Esophagus (tissue), 2 donors: Measurements from ENCODE around the gene CENPS. TPM values are rescaled to one million over a fixed set of nuclear protein-coding genes. Genes with fewer than 3 reads are reported as not detected.

ENCODE experiments used
- H3K27ac ChIP-seq, 2 donors: one replicate each; pipeline ENCODE4 v1.5.1; 2013; ENCODE audit warnings: low read depth in 2 of 2, mild to moderate bottlenecking in 2 of 2, inconsistent platforms in 1 of 2, low read length in 1 of 2, moderate library complexity in 1 of 2
- H3K27me3 ChIP-seq, 2 donors: one replicate each; pipeline ENCODE4 v1.6.1; 2013; ENCODE audit warnings: low read length in 2 of 2, control low read depth in 1 of 2, mild to moderate bottlenecking in 1 of 2; ENCODE audit not compliant: insufficient read depth in 2 of 2, control insufficient read depth in 1 of 2
- H3K36me3 ChIP-seq, 2 donors: one replicate each; pipeline ENCODE4 v1.6.1; 2013; ENCODE audit warnings: low read length in 1 of 2; ENCODE audit not compliant: control insufficient read depth in 2 of 2, insufficient read depth in 2 of 2
- H3K4me1 ChIP-seq, 2 donors: one replicate each; pipeline ENCODE4 v1.6.1; 2013; ENCODE audit warnings: low read length in 1 of 2; ENCODE audit not compliant: control insufficient read depth in 2 of 2, insufficient read depth in 2 of 2
- H3K4me3 ChIP-seq, 2 donors: one replicate each; pipeline ENCODE4 v1.5.1; 2013; ENCODE audit warnings: low read length in 2 of 2, mild to moderate bottlenecking in 2 of 2, low read depth in 1 of 2, moderate library complexity in 1 of 2
- H3K9me3 ChIP-seq, 2 donors: one replicate each; pipeline ENCODE4 v1.6.1; 2013; ENCODE audit warnings: mild to moderate bottlenecking in 2 of 2, low read depth in 1 of 2, low read length in 1 of 2, moderate library complexity in 1 of 2; ENCODE audit not compliant: control insufficient read depth in 2 of 2, insufficient read depth in 1 of 2
- WGBS, 2 donors: extraction: QIAGEN DNeasy Blood & Tissue Kit; methylation state at CpG; one replicate each; pipeline ENCODE4 v1.1.7; 2013; 5-methylcytosine and 5-hydroxymethylcytosine counted together
- polyA plus RNA-seq, 2 donors: library from polyadenylated mRNA; stranded (reverse); fragments of 200-250 nt; gene quantifications; one replicate each; pipeline ENCODE4 v1.2.3, GENCODE V29; 2013
- donor health status: healthy with polysubstance abuse.
- donor health status: Bipolar disorder and iron deficiency.

Gene CENPS
- polyA plus RNA-seq = 10 to 100 TPM; 15.3 to 17.8 TPM

DNA sequence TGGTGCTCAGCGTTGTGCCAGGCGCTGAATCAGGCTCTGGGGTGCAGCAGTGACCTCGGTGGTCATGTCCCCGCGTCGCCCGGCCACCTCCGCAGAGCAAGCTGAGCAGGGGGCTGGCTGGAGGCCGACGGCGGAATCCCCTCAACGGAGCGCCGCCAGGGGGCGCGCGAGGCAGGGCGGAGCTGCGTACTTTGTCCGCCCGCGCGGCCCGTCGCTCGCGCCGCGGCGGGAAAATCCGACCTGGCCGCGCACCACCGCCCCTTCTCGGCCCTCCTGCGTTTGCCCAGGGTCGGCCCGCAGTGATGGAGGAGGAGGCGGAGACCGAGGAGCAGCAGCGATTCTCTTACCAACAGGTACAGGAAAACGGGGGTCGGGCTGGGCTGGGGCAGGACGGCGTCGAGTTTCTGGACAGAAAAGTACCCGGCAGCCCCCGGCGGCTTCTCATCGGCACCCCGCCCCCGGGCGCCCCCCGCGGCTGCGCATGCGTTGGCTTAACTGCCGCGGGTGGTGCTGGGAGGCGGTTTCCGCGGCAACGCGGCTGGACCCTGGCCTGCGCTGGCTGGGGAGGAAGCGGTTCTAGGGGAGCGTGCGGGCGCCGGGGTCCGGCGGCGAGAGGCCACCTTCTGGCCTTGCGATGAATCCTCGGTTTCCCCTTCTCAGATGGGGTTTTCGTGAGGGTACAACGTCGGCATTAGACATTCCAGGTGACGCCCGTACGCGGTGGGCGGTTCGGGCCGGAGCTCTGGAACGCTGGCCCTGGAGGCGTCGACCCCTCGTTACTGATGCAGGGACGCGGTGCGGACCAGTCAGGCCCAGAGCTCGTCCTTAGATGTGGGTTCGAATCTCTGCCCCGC, at the start of gene CENPS:
Gene CENPS, plus strand, starts transcription at position 218 of the 854 bp plus-strand sequence. Its CDS starts 85 bp downstream, at position 303.
- 0% methylated on average over 72 to 95 of the region's 95 CpGs for WGBS, 2 donors

DNA sequence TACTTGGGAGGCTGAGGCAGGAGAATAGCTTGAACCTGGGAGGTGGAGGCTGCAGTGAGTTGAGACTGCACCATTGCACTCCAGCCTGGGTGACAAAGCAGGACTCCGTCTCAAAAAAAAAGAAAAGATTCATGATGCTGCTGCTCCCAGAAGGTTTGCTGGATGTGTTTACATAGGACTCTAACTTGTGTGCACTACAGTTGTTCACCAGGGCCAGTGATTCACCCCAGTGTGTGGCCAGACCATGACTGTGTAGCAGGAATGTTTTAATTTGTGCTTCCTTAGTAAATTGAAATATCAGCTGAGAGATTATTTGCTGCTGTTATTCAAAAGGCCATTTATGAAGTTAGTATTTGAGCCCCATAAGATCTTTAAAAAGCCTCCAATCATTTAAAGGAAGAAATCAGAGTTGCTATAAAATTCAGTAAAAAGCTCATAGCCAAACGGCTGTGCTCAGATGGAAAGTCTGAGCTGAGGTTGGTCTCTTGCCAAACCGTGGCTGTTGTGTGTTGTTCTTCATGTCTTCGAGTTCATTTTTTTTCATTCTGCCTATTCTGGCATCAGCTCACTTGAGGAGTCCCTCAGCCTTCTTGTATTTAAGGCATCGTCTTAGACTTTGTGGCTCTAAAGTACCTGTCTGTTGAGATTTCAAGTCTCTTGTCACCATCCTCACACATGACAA, 49.5 kb upstream of the CENPS start:
- H3K4me3 ChIP-seq = no peak overlapping the region
- H3K4me1 ChIP-seq = peaks cover 0 to 7% of the 10 kb centered on the region in 2 donors
- H3K27me3 ChIP-seq = no peaks in the 10 kb centered on the region
- H3K27ac ChIP-seq = peak overlapping the region in 1 of 2 donors; percentile 62
- 46 to 62% methylated on average over 5 of the region's 5 CpGs for WGBS, 2 donors
- no peaks in the 10 kb centered on the region for H3K9me3 ChIP-seq
- H3K36me3 ChIP-seq = peaks cover 0 to 1% of the 10 kb centered on the region in 2 donors

More for the DNA sequence above, at the start of gene CENPS:
- Histone ChIP-seq H3K36me3 (no peaks in the 10 kb centered on the region), H3K27ac (peak within 1 kb of the TSS; percentile 4 to 60), H3K4me1 (peaks cover 0 to 2% of the 10 kb centered on the region in 2 donors), H3K9me3 (no peaks in the 10 kb centered on the region), H3K27me3 (no peaks in the 10 kb centered on the region), H3K4me3 (peak within 1 kb of the TSS; percentile 71 to 75)

DNA sequence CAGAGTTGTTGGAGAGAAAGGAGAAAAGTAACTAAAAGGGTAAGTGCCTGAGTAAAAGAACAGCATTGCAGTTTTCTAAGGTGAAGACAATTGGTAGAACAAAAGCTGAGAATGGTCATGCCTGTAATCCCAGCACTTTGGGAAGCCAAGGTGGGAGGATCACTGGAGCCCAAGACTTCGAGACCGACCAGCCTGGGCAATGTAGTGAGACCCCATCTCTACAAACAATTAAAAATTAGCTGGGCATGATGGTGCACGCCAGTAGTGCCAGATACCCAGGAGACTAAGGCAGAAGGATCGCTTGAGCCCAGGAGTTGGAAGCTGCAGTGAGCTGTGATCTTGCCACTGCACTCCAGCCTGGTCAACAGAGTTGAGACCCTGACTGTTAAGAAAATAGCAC, 46.6 kb upstream of the CENPS start:
- WGBS, 2 donors = 84 to 86% methylated on average over 4 of the region's 4 CpGs
- H3K4me1 ChIP-seq = peaks cover 0 to 5% of the 10 kb centered on the region in 2 donors
- no peaks in the 10 kb centered on the region for H3K27me3 ChIP-seq
- H3K36me3 ChIP-seq = peaks cover 0 to 1% of the 10 kb centered on the region in 2 donors
- H3K9me3 ChIP-seq = no peaks in the 10 kb centered on the region
- peak overlapping the region in 1 of 2 donors; percentile 37 for H3K27ac ChIP-seq
- H3K4me3 ChIP-seq = no peak overlapping the region

DNA sequence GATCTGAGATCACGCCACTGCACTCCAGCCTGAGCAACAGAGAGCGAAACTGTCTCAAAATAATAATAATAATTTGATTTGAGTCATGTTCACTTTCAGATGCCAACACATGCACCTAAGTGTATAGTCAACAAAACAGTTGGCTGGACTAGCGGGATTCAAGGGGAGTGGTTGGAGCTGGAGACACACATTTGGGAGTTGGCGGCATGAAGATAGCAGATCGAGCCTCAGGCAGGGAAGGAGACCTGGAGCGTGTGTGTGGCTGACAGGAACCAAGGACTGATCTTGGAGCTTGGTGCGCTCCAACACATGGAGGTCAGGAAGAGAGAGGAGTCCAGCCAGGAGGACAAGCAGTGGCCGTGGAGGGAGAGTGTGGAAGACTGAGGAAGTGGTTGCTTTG, 46.0 kb upstream of the CENPS start:
- Histone ChIP-seq H3K27ac (peak overlapping the region; percentile 47 to 69), H3K4me1 (peaks cover 0 to 5% of the 10 kb centered on the region in 2 donors), H3K36me3 (peaks cover 0 to 1% of the 10 kb centered on the region in 2 donors), H3K4me3 (no peak overlapping the region), H3K9me3 (no peaks in the 10 kb centered on the region), H3K27me3 (no peaks in the 10 kb centered on the region)
- 74 to 79% methylated on average over 8 of the region's 8 CpGs for WGBS, 2 donors

DNA sequence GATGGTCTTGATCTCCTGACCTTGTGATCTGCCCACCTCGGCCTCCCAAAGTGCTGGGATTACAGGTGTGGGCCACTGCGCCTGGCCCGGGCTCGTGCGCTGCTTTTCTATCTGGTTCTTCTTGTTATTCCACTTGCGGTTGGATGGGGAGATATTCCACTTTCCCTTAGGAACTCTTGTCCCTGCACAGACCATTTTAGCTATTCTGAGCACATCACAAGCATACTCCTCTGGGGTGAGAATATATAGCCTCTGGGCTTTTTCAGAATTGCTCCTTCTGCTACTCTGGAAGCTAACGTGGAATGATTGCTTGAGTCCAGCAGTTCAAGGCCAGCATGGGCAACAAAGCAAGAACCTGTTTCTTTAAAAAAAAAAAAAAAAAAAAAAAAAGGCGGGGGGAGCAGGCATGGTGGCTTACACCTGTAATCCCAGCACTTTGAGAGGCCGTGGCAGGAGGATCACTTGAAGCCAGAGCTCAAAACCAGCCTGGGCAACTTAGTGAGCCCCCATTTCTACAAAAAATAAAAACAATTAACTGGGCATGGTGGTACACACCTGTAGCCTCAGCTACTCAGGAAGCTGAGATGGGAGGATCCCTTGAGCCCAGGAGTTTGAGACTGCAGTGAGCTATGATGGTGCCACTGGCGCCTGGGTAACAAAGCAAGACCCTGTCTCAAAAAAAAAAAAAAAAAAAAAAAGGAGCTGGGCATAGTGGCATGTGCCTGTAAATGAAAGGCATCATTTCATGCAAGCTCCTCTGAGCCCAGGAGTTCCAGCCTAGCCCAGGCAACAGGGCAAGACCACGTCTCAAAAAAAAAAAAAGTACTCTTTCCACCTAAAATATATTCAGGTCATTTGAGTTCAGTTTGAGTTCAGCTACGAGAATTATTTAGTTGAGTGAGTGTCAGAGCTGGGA, 43.2 kb upstream of the CENPS start:
- H3K4me1 ChIP-seq = peaks cover 0 to 5% of the 10 kb centered on the region in 2 donors
- 46 to 57% methylated on average over 12 of the region's 12 CpGs for WGBS, 2 donors
- peak overlapping the region; percentile 87 to 93 for H3K27ac ChIP-seq
- H3K9me3 ChIP-seq = no peaks in the 10 kb centered on the region
- no peak overlapping the region for H3K4me3 ChIP-seq
- H3K36me3 ChIP-seq = peaks cover 0 to 1% of the 10 kb centered on the region in 2 donors
- H3K27me3 ChIP-seq = no peaks in the 10 kb centered on the region

DNA sequence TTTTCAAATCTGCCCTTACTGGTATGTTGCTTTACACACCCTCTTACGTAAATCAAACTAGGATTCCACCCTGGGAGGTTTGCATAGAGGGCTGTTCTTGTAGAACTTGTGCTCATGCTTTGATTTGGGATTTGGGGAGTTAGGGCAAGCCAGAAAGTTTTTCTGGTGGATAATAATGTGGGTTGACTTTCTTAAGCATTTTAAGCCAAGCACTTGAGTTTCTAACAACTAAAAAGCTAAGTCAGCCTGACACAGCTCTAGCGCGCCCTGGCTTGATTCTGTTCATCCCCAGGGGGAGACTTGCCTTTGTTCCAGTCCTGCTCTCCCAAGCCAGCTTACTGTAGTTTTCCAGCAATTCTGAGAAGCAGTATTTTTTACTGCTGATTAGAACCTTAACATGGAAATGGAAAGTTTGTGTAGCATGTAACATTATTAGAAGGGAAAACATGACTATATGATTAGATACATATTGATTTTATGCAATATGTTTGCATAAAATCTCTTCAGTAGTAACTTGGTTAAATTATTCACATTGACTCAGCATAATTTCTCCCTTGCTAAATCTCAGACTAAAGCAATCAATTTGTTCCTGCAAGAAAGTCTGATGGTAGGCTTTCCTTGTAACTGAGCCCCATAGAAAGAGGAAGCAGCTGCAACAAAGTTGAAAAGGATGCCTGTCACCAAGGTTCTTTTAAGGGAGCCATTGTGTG, 42.4 kb upstream of the CENPS start:
- WGBS, 2 donors = 22 to 42% methylated on average over 3 of the region's 3 CpGs
- no peaks in the 10 kb centered on the region for H3K36me3 ChIP-seq
- no peaks in the 10 kb centered on the region for H3K9me3 ChIP-seq
- H3K27me3 ChIP-seq = no peaks in the 10 kb centered on the region
- peak overlapping the region; percentile 87 to 93 for H3K27ac ChIP-seq
- H3K4me1 ChIP-seq = peaks cover 0 to 5% of the 10 kb centered on the region in 2 donors
- H3K4me3 ChIP-seq = no peak overlapping the region

DNA sequence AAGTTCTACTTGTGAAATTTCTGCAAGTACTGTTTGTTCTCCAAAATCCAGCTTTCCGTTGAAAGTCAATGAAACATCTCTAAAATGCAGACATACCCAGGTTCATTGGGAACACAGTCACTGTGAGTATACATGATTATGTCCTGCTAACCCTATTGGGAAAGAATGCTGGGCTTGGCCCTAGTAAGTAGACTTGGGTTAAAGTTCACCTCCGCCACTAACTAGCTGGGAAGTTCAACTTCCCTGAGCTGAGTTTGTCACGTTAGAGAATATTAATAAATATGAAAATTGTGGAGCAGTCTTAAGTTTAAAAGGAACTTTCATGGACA, 41.9 kb upstream of the CENPS start:
- H3K4me3 ChIP-seq = no peak overlapping the region
- no peaks in the 10 kb centered on the region for H3K9me3 ChIP-seq
- peak overlapping the region; percentile 72 to 92 for H3K27ac ChIP-seq
- no peaks in the 10 kb centered on the region for H3K27me3 ChIP-seq
- no peaks in the 10 kb centered on the region for H3K36me3 ChIP-seq
- 54% methylated on average over 3 of the region's 3 CpGs for WGBS, 2 donors
- peaks cover 0 to 5% of the 10 kb centered on the region in 2 donors for H3K4me1 ChIP-seq

DNA sequence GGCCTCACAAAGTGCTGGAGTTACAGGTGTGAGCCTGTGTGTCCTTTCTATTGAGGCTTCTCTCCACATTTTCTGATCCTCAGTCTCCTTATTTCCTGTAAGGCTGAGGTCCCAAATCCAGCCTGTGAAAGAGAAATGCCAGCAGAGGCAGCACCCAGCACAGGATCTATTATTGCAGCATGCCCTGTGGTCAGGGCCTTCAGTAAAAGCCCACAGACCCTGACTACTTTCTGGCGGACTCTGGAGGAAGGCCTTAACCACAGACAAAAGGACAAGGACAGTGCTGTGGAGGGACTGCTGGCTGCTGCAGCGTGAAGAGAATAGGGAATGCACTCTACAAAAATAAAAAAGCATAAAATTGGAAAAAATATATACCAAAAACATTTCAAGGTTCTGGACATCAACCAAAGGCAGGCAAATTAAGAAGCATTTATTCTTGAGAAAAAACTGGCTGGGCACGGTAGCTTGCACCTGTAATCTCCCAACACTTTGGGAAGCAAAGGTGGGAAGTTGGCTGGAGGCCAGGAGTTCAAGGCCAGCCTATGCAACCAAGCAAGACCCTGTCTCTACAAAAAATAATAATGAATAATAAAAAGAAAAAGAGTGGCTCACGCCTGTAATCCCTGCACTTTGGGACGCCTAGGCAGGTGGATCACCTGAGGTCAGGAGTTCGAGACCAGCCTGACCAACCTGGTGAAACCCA, 40.8 kb upstream of the CENPS start:
- H3K4me1 ChIP-seq = peaks cover 0 to 3% of the 10 kb centered on the region in 2 donors
- no peaks in the 10 kb centered on the region for H3K9me3 ChIP-seq
- H3K27me3 ChIP-seq = no peaks in the 10 kb centered on the region
- WGBS, 2 donors = 82 to 86% methylated on average over 6 of the region's 6 CpGs
- no peak overlapping the region for H3K4me3 ChIP-seq
- no peaks in the 10 kb centered on the region for H3K36me3 ChIP-seq
- peak overlapping the region; percentile 60 to 72 for H3K27ac ChIP-seq
